ENCODE measurements around the gene UFM1.
"Not testable (repeated sequence)": the region's sequence is repeated elsewhere in the genome, so short reads cannot be mapped to it uniquely, and the experiment has no call there.

UFM1 gene

DNA sequence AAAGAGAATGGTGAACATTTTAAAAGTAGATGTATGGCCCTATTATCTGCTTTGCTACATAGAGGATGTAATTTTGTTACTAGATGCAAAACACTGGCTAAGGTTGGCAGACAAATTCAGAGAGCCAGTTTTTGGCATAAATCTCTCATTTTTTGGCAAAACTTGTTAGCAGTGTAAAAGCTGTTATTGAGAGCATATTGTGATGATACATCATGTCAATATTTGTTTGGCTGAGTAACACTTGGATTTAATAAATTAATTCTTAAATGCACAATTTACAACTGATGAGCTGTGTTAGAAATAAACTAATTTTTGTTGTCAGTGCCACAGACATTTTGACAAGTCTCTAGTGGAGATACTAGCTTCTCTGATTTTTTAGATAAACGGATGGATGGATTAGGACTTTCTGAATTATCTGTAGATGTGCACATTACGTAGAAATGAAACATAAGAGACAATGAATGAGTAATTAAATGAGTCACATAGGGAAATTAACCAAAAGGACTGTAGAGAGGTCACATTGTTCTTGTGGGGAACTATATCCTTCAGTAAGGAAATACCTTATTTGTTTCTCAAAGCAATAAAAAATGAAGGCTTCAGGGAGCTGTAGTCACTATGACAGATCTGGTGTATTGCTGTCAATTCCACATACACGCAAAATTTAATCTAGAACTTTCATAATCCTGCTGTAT lies 17.4 kb downstream of the UFM1 start:
- no peak for DNase-seq

DNA sequence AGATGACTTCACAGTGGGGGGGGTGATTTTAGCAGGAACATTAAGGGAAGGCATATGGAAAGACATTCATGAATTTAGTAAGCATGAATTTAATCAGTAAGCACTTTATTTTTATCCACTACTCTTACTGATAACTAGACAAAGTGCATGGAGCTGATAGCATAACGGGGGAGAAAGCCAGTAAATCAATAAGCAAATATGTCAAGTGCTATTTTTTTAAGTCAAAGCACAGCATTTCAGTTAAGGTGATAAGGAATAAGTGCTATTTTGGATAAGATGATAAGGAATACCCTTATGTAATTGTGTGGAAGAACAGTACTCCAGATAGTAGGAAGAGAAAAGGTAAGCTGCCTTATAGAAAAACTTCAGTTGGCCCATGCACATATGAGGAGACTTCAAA lies 19.4 kb downstream of the UFM1 start:
- no peak for DNase-seq

DNA sequence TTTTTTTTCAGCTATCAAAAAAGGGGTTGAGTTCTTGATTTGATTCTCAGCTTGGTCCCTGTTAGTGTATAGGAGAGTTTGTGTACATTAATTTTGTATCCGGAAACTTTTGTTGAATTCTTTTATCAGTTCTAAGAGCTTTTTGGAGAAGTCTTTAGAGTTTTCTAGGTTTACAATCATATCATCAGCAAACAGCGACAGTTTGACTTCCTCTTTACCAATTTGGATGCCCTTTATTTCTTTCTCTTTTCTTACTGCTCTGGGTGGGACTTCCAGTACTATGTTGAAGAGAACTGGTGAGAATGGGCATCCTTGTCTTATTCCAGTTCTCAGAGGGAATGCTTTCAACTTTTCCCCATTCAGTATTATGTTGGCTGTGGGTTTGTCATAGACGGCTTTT lies 20.4 kb downstream of the UFM1 start:
- not testable (repeated sequence) for DNase-seq

DNA sequence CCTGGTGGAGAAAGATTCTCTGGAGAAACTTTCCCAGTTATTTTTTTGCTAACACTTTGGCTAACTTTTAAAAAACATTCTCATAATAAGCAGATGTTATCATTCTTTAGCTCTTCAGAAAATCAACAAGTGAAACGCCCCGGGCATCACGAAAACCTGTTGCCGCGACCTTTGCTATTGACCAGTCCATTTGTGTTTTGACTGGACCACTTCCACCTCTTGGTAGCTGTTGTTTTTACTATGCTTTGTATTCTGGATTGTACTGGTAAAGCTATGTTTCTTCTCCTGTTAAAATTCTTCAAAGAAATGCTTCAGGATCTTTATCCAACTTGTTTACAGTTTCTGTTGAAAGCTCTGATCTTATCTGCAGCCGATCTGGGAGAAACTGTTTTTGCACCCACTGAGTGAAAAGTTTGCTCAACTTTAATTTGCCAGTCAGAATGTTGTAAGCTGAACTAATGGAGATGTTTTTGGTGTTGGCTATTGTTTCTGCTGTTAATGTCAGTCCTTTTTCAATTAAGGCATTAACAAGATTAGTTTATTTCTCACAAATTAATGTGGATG lies 23.3 kb downstream of the UFM1 start:
- DNase-seq, result no peak

DNA sequence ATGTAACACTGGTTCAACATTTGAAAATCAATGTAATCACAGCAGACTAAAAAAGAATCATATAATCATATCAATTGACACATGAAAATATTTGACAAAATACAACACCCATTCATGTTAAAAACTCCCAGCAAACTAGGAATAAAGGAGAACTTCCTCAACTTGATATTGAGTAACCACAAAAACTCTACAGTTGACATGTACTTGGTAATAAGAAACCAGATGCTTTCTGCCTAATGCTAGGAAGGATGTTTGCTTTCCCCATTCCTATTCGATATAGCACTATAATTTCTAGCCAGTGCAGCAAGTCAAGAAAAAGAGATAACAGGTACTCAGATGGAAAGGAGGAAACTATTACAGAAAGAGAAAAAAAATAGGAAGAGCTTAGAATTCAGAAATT lies 26.9 kb downstream of the UFM1 start:
- DNase-seq, result no peak

DNA sequence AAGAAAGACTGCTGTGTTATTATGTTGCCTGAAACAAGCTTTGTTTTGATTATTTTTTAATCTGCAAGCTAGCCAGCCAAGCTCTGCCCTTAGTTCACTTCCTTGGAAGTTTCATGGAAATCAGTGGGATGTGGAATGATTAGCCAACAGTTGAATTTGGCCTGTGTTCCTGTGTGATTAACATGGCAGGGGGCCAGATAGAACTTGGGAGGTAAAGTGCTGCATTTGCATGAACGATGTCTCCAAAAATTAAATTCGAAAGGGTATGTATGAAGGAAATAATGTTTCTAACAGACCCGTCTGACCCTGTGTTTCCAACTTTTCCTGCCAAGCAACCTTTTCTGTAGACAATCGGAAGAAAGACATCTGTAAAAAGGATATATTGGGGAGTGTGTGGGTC lies 32.2 kb downstream of the UFM1 start:
- DNase-seq, result no peak

DNA sequence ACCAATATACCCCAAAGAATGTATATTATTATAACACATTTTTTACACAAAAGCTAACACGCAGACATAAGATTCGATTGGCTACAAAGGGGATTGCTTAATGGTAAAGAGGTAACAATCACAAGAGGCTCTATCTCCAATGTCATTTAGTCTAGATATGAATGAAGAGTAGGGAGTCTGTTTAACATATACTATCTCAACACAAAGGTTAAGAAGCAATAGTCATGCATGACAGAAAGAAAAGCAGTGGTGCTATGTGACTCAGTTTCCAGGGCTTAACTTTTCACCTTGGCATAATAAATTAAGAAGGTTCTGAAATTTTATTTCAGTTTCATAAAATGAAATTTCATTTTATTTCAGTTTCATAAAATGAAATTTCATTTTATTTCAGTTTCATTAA lies 33.3 kb downstream of the UFM1 start:
- no peak for DNase-seq

DNA sequence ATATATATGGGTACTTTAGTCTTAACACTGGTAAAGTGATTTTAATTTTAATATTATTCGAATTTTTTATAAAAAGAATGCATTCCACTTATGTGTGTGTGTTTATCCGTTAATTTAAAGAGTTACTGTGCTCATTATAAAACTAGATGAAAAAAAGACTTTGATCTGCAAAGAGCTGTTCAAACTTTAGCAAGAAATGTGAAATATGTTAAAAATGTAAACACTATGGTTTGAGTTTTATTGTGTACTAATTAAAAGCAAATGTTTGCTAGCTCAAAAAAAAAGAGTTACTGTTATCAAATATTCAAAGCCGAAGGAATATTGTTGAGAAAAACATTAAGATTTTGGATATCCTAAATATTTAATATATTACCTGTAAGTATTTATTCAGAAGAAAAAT lies 34.5 kb downstream of the UFM1 start:
- no peak for DNase-seq

DNA sequence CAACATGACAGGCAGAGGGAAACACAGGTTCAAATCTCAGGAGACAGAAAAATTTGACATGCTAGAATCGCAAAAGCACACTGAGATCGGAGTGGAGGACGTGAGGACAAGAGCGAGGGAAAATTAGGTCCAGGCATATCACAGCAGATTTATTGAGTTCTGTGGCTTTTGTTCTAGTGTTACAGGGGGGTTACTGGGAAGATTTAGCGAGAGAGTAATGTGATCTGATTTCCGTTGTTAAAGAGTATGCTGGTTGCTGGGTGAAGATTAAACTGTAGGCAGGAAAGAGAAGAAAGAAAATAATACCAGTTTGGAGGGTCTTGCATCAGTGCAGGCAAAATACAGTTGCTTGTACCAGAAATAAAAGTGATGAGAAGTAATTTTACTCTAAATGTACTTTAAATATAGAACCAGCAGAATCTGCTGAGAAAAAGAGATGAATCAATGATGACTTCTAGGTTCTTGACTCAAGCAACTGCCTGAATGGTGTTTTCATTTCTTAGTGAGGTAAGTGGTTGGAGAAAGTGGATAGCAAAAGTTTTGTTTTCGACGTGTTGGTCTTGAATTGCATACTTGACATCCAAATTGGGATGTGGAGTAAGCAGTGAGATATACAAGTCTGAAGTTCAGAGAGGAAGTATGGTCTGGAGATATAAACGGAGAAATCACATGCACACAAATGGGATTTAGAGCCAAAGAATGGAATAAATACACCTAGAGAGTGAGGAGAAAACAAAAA lies 35.7 kb downstream of the UFM1 start:
- no peak for DNase-seq

DNA sequence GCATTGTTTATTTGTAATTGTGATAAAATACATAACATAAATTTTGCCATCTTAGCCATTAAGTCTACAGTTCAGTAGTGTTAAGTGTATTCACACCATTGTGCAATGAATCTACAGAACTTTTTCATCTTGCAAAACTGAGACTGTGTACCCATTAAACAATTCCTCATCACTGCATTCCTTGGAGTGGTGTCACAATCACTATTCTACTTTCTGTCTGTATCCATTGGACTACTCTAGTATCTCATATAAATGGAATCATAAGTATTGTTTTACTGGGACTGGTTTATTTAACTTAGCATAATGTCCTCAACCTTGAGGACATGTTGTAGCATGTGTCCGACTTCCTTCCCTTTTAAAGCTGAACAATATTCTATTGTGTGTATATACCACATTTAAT lies 36.8 kb downstream of the UFM1 start:
- no peak for DNase-seq

DNA sequence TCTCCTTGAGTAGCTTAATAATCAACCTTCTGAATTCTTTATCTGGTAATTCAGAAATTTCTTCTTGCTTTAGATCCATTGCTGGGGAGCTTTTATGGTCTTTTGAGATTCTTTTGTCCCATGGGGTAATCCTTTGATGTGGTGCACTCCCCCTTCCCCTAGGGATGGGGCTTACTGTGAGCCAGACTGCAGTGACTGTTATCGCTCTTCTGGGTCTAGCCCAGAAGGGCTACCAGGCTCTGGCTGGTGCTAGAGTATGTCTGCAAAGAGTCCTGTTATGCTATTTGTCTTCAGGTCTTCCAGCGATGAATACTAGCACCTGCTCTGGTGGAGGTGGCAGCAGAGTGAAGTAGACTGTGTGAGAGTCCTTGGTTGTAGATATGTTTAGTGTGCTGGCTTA lies 41.7 kb downstream of the UFM1 start:
- no peak for DNase-seq

DNA sequence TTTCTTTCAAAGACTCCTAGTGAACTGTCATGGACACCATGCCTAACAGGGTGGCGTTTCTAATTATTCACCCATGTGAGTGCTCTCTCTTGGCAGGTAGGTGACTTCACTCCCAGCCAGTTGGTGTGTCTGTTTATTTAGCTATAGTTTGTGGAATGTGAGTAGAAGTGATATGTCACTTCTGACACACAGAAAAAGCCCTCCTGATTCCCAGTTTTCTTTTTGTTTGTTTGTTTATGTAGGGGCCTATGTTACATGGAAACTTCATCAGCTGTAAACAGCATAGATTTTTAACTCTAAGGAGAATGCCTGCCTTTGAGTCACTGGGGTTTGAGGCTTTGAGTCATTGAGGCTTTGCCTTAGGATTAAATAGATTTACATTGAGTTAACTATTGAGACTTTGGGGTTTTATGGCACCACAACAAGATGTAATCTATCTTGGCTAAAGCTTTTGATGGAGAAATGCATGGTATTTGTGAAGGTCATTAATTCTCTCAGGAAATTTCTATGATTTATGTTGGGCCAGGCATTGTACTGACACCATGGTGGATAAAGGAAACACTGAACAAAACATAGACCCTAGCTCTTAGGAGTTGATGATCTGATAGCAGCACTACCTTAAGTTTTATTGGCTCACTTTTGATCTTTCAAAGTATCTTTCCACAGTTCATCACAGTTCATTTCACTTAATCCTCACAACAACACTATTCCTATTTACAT lies 45.3 kb downstream of the UFM1 start:
- DNase-seq, result no peak

DNA sequence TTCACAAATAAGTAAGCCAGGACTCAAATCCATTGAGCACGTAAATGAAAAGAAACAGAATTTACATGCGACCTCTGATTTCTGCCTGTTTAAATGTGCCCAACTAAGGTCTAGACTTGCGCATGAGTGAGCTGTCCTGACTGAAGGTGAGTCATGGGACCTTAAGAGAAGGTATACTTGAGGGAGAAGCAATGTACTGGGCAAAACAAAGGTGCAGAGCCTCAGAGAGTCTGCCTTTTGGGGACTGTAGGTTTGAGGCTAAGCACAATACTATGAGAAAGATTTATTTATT lies 45.8 kb downstream of the UFM1 start:
- DNase-seq, result no peak

DNA sequence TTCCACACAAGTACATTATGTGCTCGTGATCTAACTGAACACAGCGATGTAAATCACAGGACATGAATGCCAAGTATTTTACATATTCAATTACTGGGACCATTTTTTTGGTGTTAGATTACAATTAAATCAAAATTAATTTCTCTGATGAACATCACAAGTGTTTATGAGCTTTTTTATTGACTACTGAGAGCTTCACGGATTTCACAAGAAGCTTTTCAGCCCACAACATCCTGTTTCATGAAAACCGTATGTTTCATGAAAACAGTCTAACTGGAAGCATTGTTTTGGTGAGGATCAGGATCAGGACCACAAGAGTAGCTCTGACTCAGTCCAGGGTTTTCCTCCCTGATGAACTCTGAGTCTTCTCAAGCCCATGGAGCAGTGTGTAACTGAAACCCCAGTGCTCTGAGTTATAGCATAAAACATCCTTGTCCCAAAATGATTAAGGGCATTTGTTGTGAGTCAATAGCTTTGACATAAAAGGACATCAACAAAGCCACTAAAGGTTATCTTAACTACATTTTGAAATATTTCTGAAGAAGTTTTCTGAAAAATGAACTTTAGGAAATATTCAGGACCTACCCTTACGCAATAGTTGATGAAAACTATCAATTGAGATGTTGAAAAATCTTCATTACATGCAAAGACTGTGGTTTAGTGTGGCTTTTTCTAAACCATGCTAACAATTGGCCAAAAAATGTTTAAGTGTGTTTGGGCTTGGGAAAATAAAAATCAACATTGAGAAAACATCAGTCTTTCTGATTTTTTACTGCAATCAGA lies 49.3 kb downstream of the UFM1 start:
- DNase-seq, result no peak

DNA sequence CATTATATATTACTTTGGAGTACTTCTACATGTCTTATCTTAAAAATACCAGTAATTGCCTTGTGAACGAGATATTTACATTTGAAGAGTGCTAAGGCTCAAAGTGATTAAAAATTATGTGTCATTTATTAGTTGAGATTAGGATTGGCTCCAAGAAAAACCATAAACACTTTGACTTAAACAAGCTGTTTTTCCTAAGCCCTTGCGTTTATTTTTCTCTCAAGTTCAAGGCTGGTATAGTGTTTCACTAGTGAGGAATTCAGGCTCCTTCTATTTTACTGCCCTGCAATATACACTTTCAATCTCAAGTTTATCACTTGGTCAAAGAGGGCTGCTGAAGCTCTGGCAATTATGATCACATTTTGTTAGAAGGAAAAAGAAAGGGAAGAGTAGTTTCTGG lies 49.9 kb downstream of the UFM1 start:
- DNase-seq, result no peak

DNA sequence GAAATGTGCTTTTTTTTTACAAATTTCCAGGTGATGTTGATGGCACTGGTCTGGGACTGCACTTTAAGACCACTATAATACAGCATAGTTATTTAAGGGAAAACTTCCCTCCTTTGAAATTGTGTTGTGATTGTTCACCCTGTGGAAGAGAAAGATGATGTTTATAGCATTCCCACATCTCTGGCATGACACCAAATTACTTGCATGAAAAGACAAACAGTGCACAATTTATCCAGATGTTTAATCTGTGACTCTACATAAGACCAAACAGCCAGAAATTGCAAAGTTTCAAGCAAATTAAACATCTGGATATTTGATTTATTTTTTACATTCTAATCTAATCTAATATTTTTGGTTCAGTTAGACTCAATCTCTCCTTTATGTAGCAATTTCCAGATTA lies 51.6 kb downstream of the UFM1 start:
- DNase-seq, result no peak

DNA sequence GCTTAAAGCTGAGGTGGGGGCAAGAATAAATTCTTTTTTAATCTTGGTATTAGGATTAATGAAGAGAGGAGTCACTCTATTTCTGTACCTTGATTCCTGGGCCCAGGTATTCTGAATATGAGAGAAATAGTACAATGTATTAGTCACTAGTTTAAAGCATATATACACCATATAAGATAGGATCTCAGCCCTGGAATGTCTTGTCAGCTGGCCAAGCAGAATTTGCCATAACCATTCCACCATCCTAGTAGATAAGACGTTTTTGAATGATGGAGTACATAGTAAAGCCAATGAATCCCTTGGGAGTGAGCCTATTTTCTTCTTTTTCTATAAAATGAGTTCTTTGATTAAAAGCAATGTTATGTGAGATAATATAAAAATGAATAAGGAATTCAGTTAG lies 55.6 kb downstream of the UFM1 start:
- DNase-seq, result no peak

DNA sequence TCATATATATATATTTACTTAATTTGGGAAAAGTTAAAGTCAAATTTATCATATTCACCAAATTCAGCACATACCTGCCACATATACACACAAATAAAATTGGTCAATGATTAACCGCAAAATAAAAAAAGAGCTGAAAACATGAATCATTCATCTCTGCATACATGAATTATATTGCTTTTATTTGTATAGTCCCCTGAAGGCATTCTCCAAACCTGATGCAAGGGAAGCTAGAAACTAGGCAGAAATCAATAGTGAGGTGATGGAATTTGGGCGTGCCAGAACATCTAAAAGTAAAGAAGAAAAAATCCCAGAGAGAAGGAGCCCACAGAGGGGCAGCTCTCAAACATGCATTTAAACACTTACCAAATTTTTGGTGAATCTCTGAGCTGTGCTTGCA lies 60.1 kb downstream of the UFM1 start:
- no peak for DNase-seq

DNA sequence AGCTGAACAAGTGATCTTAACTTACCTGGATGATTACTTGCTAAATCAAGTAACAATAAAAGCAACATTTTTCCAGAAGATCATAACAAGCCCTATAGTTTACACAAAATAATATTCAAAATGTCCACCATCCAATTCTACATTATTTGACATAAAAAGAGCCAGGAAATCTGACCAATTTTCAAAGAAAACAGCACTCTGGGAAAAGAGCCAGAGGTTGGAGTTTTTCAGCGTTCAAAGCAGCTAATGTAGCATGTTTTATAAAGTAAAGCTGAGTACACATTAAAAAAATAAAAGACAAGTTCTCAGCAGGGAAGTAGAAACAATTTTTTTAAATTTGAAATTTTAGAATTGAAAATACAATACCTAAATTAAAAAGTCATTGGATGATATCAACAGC lies 62.6 kb downstream of the UFM1 start:
- DNase-seq, result no peak
